Fibroblast of mammary gland (primary cell): ENCODE results near the gene ZNF398.

Experiments used
- DNase-seq: peaks from one replicate; pipeline ENCODE4 v3.0.0-alpha.2; 2010; ENCODE audit warnings: low read depth
- H3K4me3 ChIP-seq: 2 replicates; pipeline ENCODE4 v1.5.1; 2011; ENCODE audit warnings: low read depth, mild to moderate bottlenecking, low read length, moderate library complexity; ENCODE audit not compliant: control insufficient read depth
- CTCF ChIP-seq: conservative IDR thresholded peaks from 2 replicates; pipeline ENCODE4 v1.5.1; 2011; ENCODE audit warnings: low read depth, low read length, inconsistent platforms; ENCODE audit not compliant: control insufficient read depth, insufficient read depth

Gene ZNF398

DNA sequence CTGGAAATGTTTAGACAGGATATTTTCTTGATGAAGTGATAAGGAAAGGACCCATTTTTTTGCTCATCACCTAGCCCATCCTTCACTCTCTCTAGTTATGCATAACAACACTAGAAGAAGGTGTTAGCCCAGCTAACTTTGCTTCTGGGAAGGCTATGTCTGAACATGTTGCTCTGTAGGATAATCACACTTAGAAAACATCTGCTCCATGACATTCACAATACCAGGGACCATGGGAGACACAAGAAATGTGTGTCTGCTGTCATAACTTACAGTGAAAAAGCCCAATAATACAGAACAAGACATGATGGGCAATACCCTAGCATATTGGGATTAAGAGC, 34.2 kb downstream of the ZNF398 start:
- no peak for DNase-seq
- TF ChIP-seq CTCF = no peak

DNA sequence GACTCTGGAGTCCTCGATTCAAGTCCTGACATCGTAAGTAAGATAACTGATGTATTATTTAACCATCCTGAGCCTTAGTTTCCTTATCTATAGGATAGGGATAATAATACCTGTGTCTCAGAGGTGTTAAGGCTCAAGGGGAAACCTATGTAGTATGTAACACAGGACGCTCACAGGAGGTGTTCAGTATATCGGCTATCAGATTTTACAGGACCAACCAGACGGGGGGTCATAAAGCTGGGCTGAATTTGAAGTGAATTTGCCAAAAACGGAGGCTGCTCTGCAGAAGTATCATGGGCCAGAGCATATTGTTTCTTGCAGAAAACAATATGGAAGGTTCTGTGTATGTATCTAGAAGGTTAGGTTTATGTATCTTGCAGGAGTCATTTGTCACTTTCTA, 37.0 kb downstream of the ZNF398 start:
- no peak for DNase-seq
- no peak overlapping the region for H3K4me3 ChIP-seq
- no peak for TF ChIP-seq CTCF

More for the DNA sequence above, 34.2 kb downstream of the ZNF398 start:
- no peak overlapping the region for H3K4me3 ChIP-seq

GRCh38 chr7:149188213-149188612, 41.0 kb downstream of the ZNF398 start:
- H3K4me3 ChIP-seq = no peak overlapping the region
- DNase-seq = no peak
- no peak for TF ChIP-seq CTCF

GRCh38 chr7:149188637-149189259, 41.5 kb downstream of the ZNF398 start:
- peak; percentile 40 for DNase-seq
- TF ChIP-seq CTCF = no peak
- peak overlapping the region; percentile 4 for H3K4me3 ChIP-seq

DNA sequence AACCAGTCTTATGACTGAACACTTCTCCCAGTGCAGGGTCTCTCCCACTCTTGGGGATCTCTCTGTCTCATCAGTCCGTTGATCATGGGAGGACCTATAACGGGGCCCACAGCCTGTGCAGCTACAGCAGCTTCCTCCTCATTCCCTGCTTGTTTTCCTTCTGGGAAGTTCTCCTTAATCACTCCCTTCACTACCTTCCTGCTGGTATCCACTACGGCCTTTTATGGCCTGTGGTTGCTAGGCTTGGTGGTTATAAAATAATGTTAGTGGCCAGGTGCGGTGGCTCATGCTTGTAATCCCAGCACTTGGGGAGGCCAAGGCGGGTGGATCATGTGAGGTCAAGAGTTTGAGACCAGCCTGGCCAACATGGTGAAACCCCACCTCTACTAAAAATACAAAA, 44.6 kb downstream of the ZNF398 start:
- no peak overlapping the region for H3K4me3 ChIP-seq
- no peak for DNase-seq
- TF ChIP-seq CTCF = no peak

DNA sequence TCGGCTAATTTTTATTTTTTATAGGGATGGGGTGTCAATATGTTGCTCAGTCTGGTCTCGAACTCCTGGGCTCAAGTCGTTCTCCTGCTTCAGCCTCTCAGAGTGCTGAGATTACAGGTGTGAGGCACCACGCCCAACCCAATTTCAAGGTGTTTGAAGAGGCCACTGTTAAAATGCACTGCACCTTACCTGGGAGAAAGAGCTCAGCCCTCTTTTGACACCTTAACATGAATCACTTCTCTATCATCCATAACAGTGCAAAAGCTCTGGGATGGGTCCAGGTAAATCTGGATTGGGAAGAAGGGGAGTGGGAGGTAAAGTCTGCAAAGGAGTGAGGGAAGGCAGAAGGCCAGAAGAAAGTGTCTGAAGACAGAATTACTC, 47.5 kb downstream of the ZNF398 start:
- H3K4me3 ChIP-seq = peak overlapping the region; percentile 83
- TF ChIP-seq CTCF = no peak

More for the DNA sequence above, 47.5 kb downstream of the ZNF398 start:
- no peak for DNase-seq
